Activated T-helper 1 cell treated with anti-CD3 and anti-CD28 coated beads, Interleukin-12 subunit alpha, Interleukin-12 subunit beta, Interleukin-2, Interleukin-4 antibody, amounts not matched to agents 30 ng/mL and 10 ng/mL and 1 ng/mL, durations not matched to agents 14 hours and 24 hours and 36 hours (primary cell): Measurements from ENCODE around the gene CD244. TPM values are rescaled to one million over a fixed set of nuclear protein-coding genes. Genes with fewer than 3 reads are reported as not detected.
"Not testable (repeated sequence)": the region's sequence is repeated elsewhere in the genome, so short reads cannot be mapped to it uniquely, and the experiment has no call there.

Source experiments
- DNase-seq: peaks from one replicate; pipeline ENCODE4 v3.0.0; 2021; ENCODE audit warnings: low spot score
- H3K27ac Mint-ChIP-seq: one replicate; pipeline ENCODE4 v1.8.0; 2021; ENCODE audit warnings: mild to moderate bottlenecking, mixed read lengths
- H3K27me3 Mint-ChIP-seq: one replicate; pipeline ENCODE4 v1.8.0; 2022; ENCODE audit warnings: mild to moderate bottlenecking, moderate library complexity, mixed read lengths; ENCODE audit not compliant: insufficient read depth
- H3K36me3 Mint-ChIP-seq: one replicate; pipeline ENCODE4 v1.8.0; 2021; ENCODE audit warnings: low read depth, mixed read lengths
- H3K4me1 Mint-ChIP-seq: one replicate; pipeline ENCODE4 v1.8.0; 2021; ENCODE audit warnings: low read depth, mixed read lengths
- H3K4me3 Mint-ChIP-seq: one replicate; pipeline ENCODE4 v1.8.0; 2021; ENCODE audit warnings: mild to moderate bottlenecking, moderate library complexity, mixed read lengths
- H3K9me3 Mint-ChIP-seq: one replicate; pipeline ENCODE4 v1.8.0; 2021; ENCODE audit warnings: mixed read lengths
- intact Hi-C: fragments of 100-400 bp; cut with micrococcal nuclease; formaldehyde crosslinking; loops from one replicate; pipeline ENCODE4 v1.15.1; 2024
- total RNA-seq: library from RNA; stranded (reverse); gene quantifications from 2 replicates; pipeline ENCODE4 v1.2.3, GENCODE V29; 2022

CD244 gene
- total RNA-seq, 1 donor from 2014 or later = 0.13 TPM

- Mint-ChIP-seq H3K4me1 (peaks cover 74% of the 10 kb centered on the region), H3K27ac (no peak overlapping the region), H3K27me3 (peaks cover 9% of the 10 kb centered on the region), H3K36me3 (peaks cover 5% of the 10 kb centered on the region), H3K4me3 (no peak overlapping the region), H3K9me3 (peaks cover 9% of the 10 kb centered on the region)
- intact Hi-C loops = loop anchor here (10.0 kb wide), 1 partner anchor 454 kb away; the partner anchor contains the start of genes COPA and NCSTN
- DNase-seq = no peak
Measured at GRCh38 chr1:160798439-160798838, 64.2 kb downstream of the CD244 start.

GRCh38 chr1:160797861-160798273 is 64.8 kb downstream of the CD244 start:
- Mint-ChIP-seq H3K27me3 (peaks cover 14% of the 10 kb centered on the region), H3K9me3 (peaks cover 9% of the 10 kb centered on the region), H3K36me3 (peaks cover 5% of the 10 kb centered on the region), H3K4me3 (peak overlapping the region; percentile 40), H3K27ac (peak overlapping the region; percentile 11), H3K4me1 (peaks cover 74% of the 10 kb centered on the region)
- intact Hi-C loops = loop anchor here (2.0 to 10.0 kb wide), 3 partner anchors 59 to 453 kb away; partner anchors contain the start of genes COPA, NCSTN and SLAMF7
- DNase-seq = peak; percentile 52

GRCh38 chr1:160797271-160797709 is 65.4 kb downstream of the CD244 start:
- peak overlapping the region; percentile 36 for H3K27ac Mint-ChIP-seq
- peaks cover 14% of the 10 kb centered on the region for H3K27me3 Mint-ChIP-seq
- DNase-seq = no peak
- peaks cover 74% of the 10 kb centered on the region for H3K4me1 Mint-ChIP-seq
- H3K36me3 Mint-ChIP-seq = peaks cover 3% of the 10 kb centered on the region
- peaks cover 6% of the 10 kb centered on the region for H3K9me3 Mint-ChIP-seq
- peak overlapping the region; percentile 73 for H3K4me3 Mint-ChIP-seq
- intact Hi-C loops = loop anchor here (2.0 to 10.0 kb wide), 3 partner anchors 58 to 452 kb away; partner anchors contain the start of genes COPA, NCSTN and SLAMF7

GRCh38 chr1:160795951-160796383 is 66.7 kb downstream of the CD244 start, which contains the start of gene LY9:
TSS of gene LY9 (plus strand) at chr1:160796174. CDS start at chr1:160796188, 14 bp downstream.
- Mint-ChIP-seq H3K4me1 (peaks cover 67% of the 10 kb centered on the region), H3K27me3 (peaks cover 14% of the 10 kb centered on the region), H3K36me3 (peaks cover 3% of the 10 kb centered on the region), H3K9me3 (peaks cover 6% of the 10 kb centered on the region), H3K27ac (peak within 1 kb of the TSS; percentile 77), H3K4me3 (peak within 1 kb of the TSS; percentile 73)
- intact Hi-C loops = loop anchor here (1.0 to 10.0 kb wide), 7 partner anchors 14 to 451 kb away; partner anchors contain the start of genes COPA, NCSTN and SLAMF7
- DNase-seq = peak; percentile 76

- peaks cover 15% of the 10 kb centered on the region for H3K27me3 Mint-ChIP-seq
- peaks cover 3% of the 10 kb centered on the region for H3K36me3 Mint-ChIP-seq
- H3K9me3 Mint-ChIP-seq = peaks cover 6% of the 10 kb centered on the region
- intact Hi-C loops = loop anchor here (10.0 kb wide), 1 partner anchor 450 kb away; the partner anchor contains the start of genes COPA and NCSTN
- H3K4me1 Mint-ChIP-seq = peaks cover 51% of the 10 kb centered on the region
- H3K4me3 Mint-ChIP-seq = no peak overlapping the region
- no peak for DNase-seq
- H3K27ac Mint-ChIP-seq = no peak overlapping the region
Measured at GRCh38 chr1:160794376-160794775, 68.3 kb downstream of the CD244 start.

GRCh38 chr1:160789702-160790611 is 72.7 kb downstream of the CD244 start:
- peaks cover 7% of the 10 kb centered on the region for H3K4me1 Mint-ChIP-seq
- peaks cover 15% of the 10 kb centered on the region for H3K27me3 Mint-ChIP-seq
- no peak overlapping the region for H3K27ac Mint-ChIP-seq
- no peak for DNase-seq
- intact Hi-C loops = loop anchor here (10.0 kb wide), 1 partner anchor 445 kb away; the partner anchor contains the start of genes COPA and NCSTN
- H3K9me3 Mint-ChIP-seq = peaks cover under 1% of the 10 kb centered on the region
- no peaks in the 10 kb centered on the region for H3K36me3 Mint-ChIP-seq
- no peak overlapping the region for H3K4me3 Mint-ChIP-seq

- no peak for DNase-seq
- intact Hi-C loops = no loop called here
- Mint-ChIP-seq H3K9me3 (no peaks in the 10 kb centered on the region), H3K27ac (no peak overlapping the region), H3K27me3 (peaks cover 10% of the 10 kb centered on the region), H3K4me1 (no peaks in the 10 kb centered on the region), H3K4me3 (no peak overlapping the region), H3K36me3 (no peaks in the 10 kb centered on the region)
Measured at GRCh38 chr1:160789051-160789701, 73.5 kb downstream of the CD244 start.

GRCh38 chr1:160782988-160783765 is 79.5 kb downstream of the CD244 start:
- H3K4me3 Mint-ChIP-seq, DNase-seq, H3K27ac Mint-ChIP-seq, H3K27me3 Mint-ChIP-seq, H3K9me3 Mint-ChIP-seq, H3K36me3 Mint-ChIP-seq: not testable (repeated sequence)
- peaks cover 12% of the 10 kb centered on the region for H3K4me1 Mint-ChIP-seq
- intact Hi-C loops = loop anchor here (1.0 kb wide), 3 partner anchors 10 to 47 kb away; partner anchors contain the start of gene LY9

GRCh38 chr1:160781914-160782689 is 80.6 kb downstream of the CD244 start:
- DNase-seq = peak; percentile 32
- Mint-ChIP-seq H3K27ac (peak overlapping the region; percentile 50), H3K27me3 (no peaks in the 10 kb centered on the region), H3K36me3 (no peaks in the 10 kb centered on the region), H3K4me1 (peaks cover 20% of the 10 kb centered on the region), H3K9me3 (no peaks in the 10 kb centered on the region), H3K4me3 (no peak overlapping the region)
- intact Hi-C loops = loop anchor here (1.0 kb wide), 3 partner anchors 9 to 48 kb away; partner anchors contain the start of gene LY9

- DNase-seq = no peak
- intact Hi-C loops = no loop called here
- no peaks in the 10 kb centered on the region for H3K36me3 Mint-ChIP-seq
- H3K4me1 Mint-ChIP-seq = peaks cover 22% of the 10 kb centered on the region
- no peak overlapping the region for H3K4me3 Mint-ChIP-seq
- H3K27me3 Mint-ChIP-seq = no peaks in the 10 kb centered on the region
- no peak overlapping the region for H3K27ac Mint-ChIP-seq
- H3K9me3 Mint-ChIP-seq = no peaks in the 10 kb centered on the region
Measured at GRCh38 chr1:160781186-160781766, 81.4 kb downstream of the CD244 start.

GRCh38 chr1:160780398-160780755 is 82.3 kb downstream of the CD244 start:
- H3K9me3 Mint-ChIP-seq = no peaks in the 10 kb centered on the region
- intact Hi-C loops = no loop called here

More at GRCh38 chr1:160780398-160780755, 82.3 kb downstream of the CD244 start:
- H3K27ac Mint-ChIP-seq = no peak overlapping the region
- no peaks in the 10 kb centered on the region for H3K27me3 Mint-ChIP-seq
- no peak overlapping the region for H3K4me3 Mint-ChIP-seq
- DNase-seq = no peak
- peaks cover 26% of the 10 kb centered on the region for H3K4me1 Mint-ChIP-seq
- no peaks in the 10 kb centered on the region for H3K36me3 Mint-ChIP-seq
